Loucy (cell line): ENCODE results near the gene LAMA4.

Experiments used
- H2AFZ ChIP-seq: fragments of 200-600 bp; sonication (generic); 2 replicates; pipeline ENCODE4 v1.6.0; 2016; ENCODE audit warnings: antibody characterized with exemption, mild to moderate bottlenecking, low read length, moderate library complexity
- H3F3A ChIP-seq: fragments of 200-600 bp; 2 replicates; pipeline ENCODE4 v1.6.0; 2016; ENCODE audit warnings: antibody characterized with exemption, low read depth, mild to moderate bottlenecking
- H3K27me3 ChIP-seq: fragments of 200-600 bp; sonication (generic); 2 replicates; pipeline ENCODE4 v1.6.1; 2014; ENCODE audit warnings: low read length, mild to moderate bottlenecking; ENCODE audit not compliant: insufficient read depth, poor library complexity, severe bottlenecking
- H3K36me3 ChIP-seq: fragments of 200-600 bp; sonication (generic); 2 replicates; pipeline ENCODE4 v1.6.1; 2016; ENCODE audit warnings: low read length; ENCODE audit not compliant: insufficient read depth
- H3K4me1 ChIP-seq: fragments of 200-600 bp; sonication (generic); 2 replicates; pipeline ENCODE4 v1.5.1; 2014; ENCODE audit warnings: low read length, mild to moderate bottlenecking; ENCODE audit not compliant: insufficient read depth, poor library complexity, severe bottlenecking
- H3K4me2 ChIP-seq: fragments of 200-600 bp; sonication (generic); 2 replicates; pipeline ENCODE4 v1.6.0; 2014; ENCODE audit warnings: antibody characterized with exemption, low read length, low read depth, mild to moderate bottlenecking; ENCODE audit not compliant: poor library complexity, severe bottlenecking
- H3K4me3 ChIP-seq: fragments of 200-600 bp; sonication (generic); 2 replicates; pipeline ENCODE4 v1.5.1; 2014; ENCODE audit warnings: low read length, mild to moderate bottlenecking, mixed read lengths; ENCODE audit not compliant: poor library complexity, severe bottlenecking
- H3K79me2 ChIP-seq: fragments of 200-600 bp; sonication (generic); 2 replicates; pipeline ENCODE4 v1.6.1; 2014; ENCODE audit warnings: low read length; ENCODE audit not compliant: insufficient read depth
- H3K9ac ChIP-seq: fragments of 200-600 bp; sonication (generic); 2 replicates; pipeline ENCODE4 v1.6.0; 2014; ENCODE audit warnings: mild to moderate bottlenecking, low read depth, low read length, moderate library complexity; ENCODE audit not compliant: poor library complexity, severe bottlenecking
- H3K9me2 ChIP-seq: fragments of 200-600 bp; sonication (generic); replicated peaks from 2 replicates; pipeline ENCODE4 v1.6.1; 2016; ENCODE audit warnings: low read depth, low read length, mixed read lengths
- H3K9me3 ChIP-seq: fragments of 200-600 bp; sonication (generic); 2 replicates; pipeline ENCODE4 v1.6.1; 2014; ENCODE audit warnings: mild to moderate bottlenecking, antibody characterized with exemption, low read length, low read depth; ENCODE audit not compliant: insufficient read depth
- H4K20me1 ChIP-seq: fragments of 200-600 bp; sonication (generic); 2 replicates; pipeline ENCODE4 v1.6.0; 2014; ENCODE audit warnings: antibody characterized with exemption, low read length, mild to moderate bottlenecking; ENCODE audit not compliant: insufficient read depth, poor library complexity, severe bottlenecking
- CTCF ChIP-seq: fragments of 200-600 bp; sonication (generic); conservative IDR thresholded peaks from 2 replicates; pipeline ENCODE4 v1.5.1; 2014; ENCODE audit warnings: mild to moderate bottlenecking, antibody characterized with exemption, low read length
- EZH2phosphoT487 ChIP-seq: fragments of 200-600 bp; IDR thresholded peaks from 2 replicates; pipeline ENCODE4 v1.6.1; 2018; ENCODE audit warnings: antibody characterized with exemption, mild to moderate bottlenecking, moderate library complexity, borderline replicate concordance

Gene LAMA4

GRCh38 chr6:112065426-112065986 lies 188.9 kb downstream of the LAMA4 start:
- Histone ChIP-seq H3F3A (no peaks in the 10 kb centered on the region), H2AFZ (no peak overlapping the region), H3K36me3 (no peaks in the 10 kb centered on the region), H3K9me2 (no peaks in the 10 kb centered on the region), H3K4me3 (no peak overlapping the region), H4K20me1 (no peaks in the 10 kb centered on the region), H3K27me3 (no peaks in the 10 kb centered on the region), H3K4me2 (no peak overlapping the region), H3K9me3 (no peaks in the 10 kb centered on the region), H3K9ac (no peak overlapping the region), H3K79me2 (no peaks in the 10 kb centered on the region), H3K4me1 (no peaks in the 10 kb centered on the region)
- TF ChIP-seq CTCF (no peak), EZH2phosphoT487 (no peak)

- no peaks in the 10 kb centered on the region for H3F3A ChIP-seq
- no peak overlapping the region for H3K4me2 ChIP-seq
- H3K79me2 ChIP-seq: no peaks in the 10 kb centered on the region
- H3K4me1 ChIP-seq: no peaks in the 10 kb centered on the region
- H4K20me1 ChIP-seq: no peaks in the 10 kb centered on the region
- no peak overlapping the region for H2AFZ ChIP-seq
- no peak overlapping the region for H3K4me3 ChIP-seq
- no peaks in the 10 kb centered on the region for H3K9me3 ChIP-seq
- H3K36me3 ChIP-seq: no peaks in the 10 kb centered on the region
- no peak overlapping the region for H3K9ac ChIP-seq
- TF ChIP-seq CTCF (no peak), EZH2phosphoT487 (no peak)
- no peaks in the 10 kb centered on the region for H3K9me2 ChIP-seq
- no peaks in the 10 kb centered on the region for H3K27me3 ChIP-seq
Observed at GRCh38 chr6:112062966-112063365, 191.4 kb downstream of the LAMA4 start.

- Histone ChIP-seq H3K4me1 (no peaks in the 10 kb centered on the region), H3K9ac (no peak overlapping the region), H3K79me2 (no peaks in the 10 kb centered on the region), H3K36me3 (no peaks in the 10 kb centered on the region), H3K4me3 (no peak overlapping the region), H3F3A (no peaks in the 10 kb centered on the region), H3K9me2 (no peaks in the 10 kb centered on the region), H3K27me3 (no peaks in the 10 kb centered on the region), H3K9me3 (no peaks in the 10 kb centered on the region), H3K4me2 (no peak overlapping the region), H2AFZ (no peak overlapping the region), H4K20me1 (no peaks in the 10 kb centered on the region)
- TF ChIP-seq EZH2phosphoT487 (no peak), CTCF (no peak)
Observed at GRCh38 chr6:112061605-112062004, 192.8 kb downstream of the LAMA4 start.
